ENCODE measurements around the gene CLEC18C. TPM values are rescaled to one million over a fixed set of nuclear protein-coding genes. Genes with fewer than 3 reads are reported as not detected.
"Not testable (repeated sequence)": the region's sequence is repeated elsewhere in the genome, so short reads cannot be mapped to it uniquely, and the experiment has no call there.

Gene CLEC18C
- total and polyA plus RNA-seq, 5 donors from 2014 or later, result 0.03 to 0.59 TPM; not detected in 3

GRCh38 chr16:70143231-70143895 is 30.2 kb upstream of the CLEC18C start:
- not testable (repeated sequence) for H3K4me1 Mint-ChIP-seq; ATAC-seq (ENCODE audit: low read depth in 2 of 2); H3K9me3 Mint-ChIP-seq; H3K9me3 ChIP-seq (ENCODE audit: control insufficient read depth in 2 of 2, low read length in 2 of 2); H3K4me1 ChIP-seq (ENCODE audit: control insufficient read depth, insufficient read depth, low read length, poor library complexity, severe bottlenecking); H3K4me3 Mint-ChIP-seq; H3K27me3 Mint-ChIP-seq; DNase-seq; H3K27ac ChIP-seq (ENCODE audit: insufficient read depth, low read length, poor library complexity, severe bottlenecking); H3K4me3 ChIP-seq (ENCODE audit: low read depth, low read length); H3K27me3 ChIP-seq (ENCODE audit: control insufficient read depth, insufficient read depth, low read length)
- Mint-ChIP-seq H3K36me3 (peaks cover 48% of the 10 kb centered on the region), H3K27ac (peak overlapping the region in 1 of 3 donors; percentile 52)
- peaks cover 51% of the 10 kb centered on the region for H3K36me3 ChIP-seq (ENCODE audit: control insufficient read depth, insufficient read depth, low read length)

- not testable (repeated sequence) for H3K4me1 ChIP-seq (ENCODE audit: control insufficient read depth, insufficient read depth, low read length, poor library complexity, severe bottlenecking); H3K27ac Mint-ChIP-seq; H3K27ac ChIP-seq (ENCODE audit: insufficient read depth, low read length, poor library complexity, severe bottlenecking); H3K27me3 ChIP-seq (ENCODE audit: control insufficient read depth, insufficient read depth, low read length); H3K4me1 Mint-ChIP-seq; DNase-seq; H3K9me3 Mint-ChIP-seq; H3K27me3 Mint-ChIP-seq; H3K4me3 Mint-ChIP-seq; H3K9me3 ChIP-seq (ENCODE audit: control insufficient read depth in 2 of 2, low read length in 2 of 2); H3K4me3 ChIP-seq (ENCODE audit: low read depth, low read length); ATAC-seq (ENCODE audit: low read depth in 2 of 2)
- peaks cover 61% of the 10 kb centered on the region for H3K36me3 ChIP-seq (ENCODE audit: control insufficient read depth, insufficient read depth, low read length)
- peaks cover 61% of the 10 kb centered on the region for H3K36me3 Mint-ChIP-seq
These were observed 25.7 kb upstream of the CLEC18C start for GRCh38 chr16:70147853-70148252.

DNA sequence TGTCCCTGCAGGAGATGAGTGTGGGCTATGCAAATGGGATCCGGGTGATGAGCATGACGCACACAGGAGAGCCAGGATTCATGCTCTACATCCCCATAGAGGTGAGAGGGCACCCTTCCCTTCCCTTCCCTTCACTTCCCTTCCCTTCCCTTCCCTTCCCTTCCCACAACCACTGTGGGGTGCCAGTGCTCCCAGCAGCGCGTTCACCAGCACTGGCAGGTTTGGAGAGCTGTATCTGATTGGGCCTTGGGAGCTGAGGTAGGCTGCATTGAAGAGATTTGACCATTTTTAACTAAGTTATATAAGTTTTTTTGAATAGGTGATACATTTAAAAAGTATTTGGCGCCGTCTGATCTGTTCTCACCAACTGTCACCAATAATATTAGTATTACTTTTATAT is 25.1 kb upstream of the CLEC18C start:
- H3K27me3 ChIP-seq (ENCODE audit: control insufficient read depth, insufficient read depth, low read length); DNase-seq; H3K27ac Mint-ChIP-seq; H3K4me3 ChIP-seq (ENCODE audit: low read depth, low read length); ATAC-seq (ENCODE audit: low read depth in 2 of 2); H3K9me3 ChIP-seq (ENCODE audit: control insufficient read depth in 2 of 2, low read length in 2 of 2); H3K27me3 Mint-ChIP-seq; H3K27ac ChIP-seq (ENCODE audit: insufficient read depth, low read length, poor library complexity, severe bottlenecking); H3K4me1 Mint-ChIP-seq; H3K4me1 ChIP-seq (ENCODE audit: control insufficient read depth, insufficient read depth, low read length, poor library complexity, severe bottlenecking); H3K4me3 Mint-ChIP-seq; H3K9me3 Mint-ChIP-seq: not testable (repeated sequence)
- H3K36me3 Mint-ChIP-seq, result peaks cover 61% of the 10 kb centered on the region
- peaks cover 61% of the 10 kb centered on the region for H3K36me3 ChIP-seq (ENCODE audit: control insufficient read depth, insufficient read depth, low read length)

GRCh38 chr16:70149296-70149695 is 24.3 kb upstream of the CLEC18C start:
- not testable (repeated sequence) for ATAC-seq (ENCODE audit: low read depth in 2 of 2); H3K4me1 ChIP-seq (ENCODE audit: control insufficient read depth, insufficient read depth, low read length, poor library complexity, severe bottlenecking); H3K27me3 ChIP-seq (ENCODE audit: control insufficient read depth, insufficient read depth, low read length); H3K4me3 ChIP-seq (ENCODE audit: low read depth, low read length); H3K4me1 Mint-ChIP-seq; DNase-seq; H3K4me3 Mint-ChIP-seq; H3K9me3 Mint-ChIP-seq; H3K9me3 ChIP-seq (ENCODE audit: control insufficient read depth in 2 of 2, low read length in 2 of 2); H3K27ac ChIP-seq (ENCODE audit: insufficient read depth, low read length, poor library complexity, severe bottlenecking); H3K27me3 Mint-ChIP-seq
- Mint-ChIP-seq H3K36me3 (peaks cover 60% of the 10 kb centered on the region), H3K27ac (peak overlapping the region in 1 of 3 donors; percentile 52)
- H3K36me3 ChIP-seq (ENCODE audit: control insufficient read depth, insufficient read depth, low read length), result peaks cover 59% of the 10 kb centered on the region

DNA sequence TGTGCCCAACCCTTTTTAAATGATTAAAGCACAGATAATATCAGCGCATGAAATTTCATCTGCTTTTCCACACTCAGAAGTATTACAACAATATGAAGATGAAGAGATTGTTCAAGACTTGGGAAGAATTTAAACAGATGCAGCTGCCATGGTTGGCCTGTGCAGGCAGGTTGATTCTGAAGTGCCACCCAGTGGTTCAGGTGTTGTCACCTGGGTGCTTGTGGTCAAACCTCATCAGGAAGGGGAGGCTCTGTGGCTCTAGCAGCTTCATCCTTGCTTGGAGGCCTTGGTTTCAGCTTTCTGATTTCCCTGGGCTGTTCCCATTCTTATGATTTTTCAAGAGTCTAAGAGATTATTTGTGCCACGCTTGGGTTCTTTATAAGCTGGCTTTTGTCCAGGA is 22.2 kb upstream of the CLEC18C start:
- peaks cover 74% of the 10 kb centered on the region for H3K36me3 ChIP-seq (ENCODE audit: control insufficient read depth, insufficient read depth, low read length)

DNA sequence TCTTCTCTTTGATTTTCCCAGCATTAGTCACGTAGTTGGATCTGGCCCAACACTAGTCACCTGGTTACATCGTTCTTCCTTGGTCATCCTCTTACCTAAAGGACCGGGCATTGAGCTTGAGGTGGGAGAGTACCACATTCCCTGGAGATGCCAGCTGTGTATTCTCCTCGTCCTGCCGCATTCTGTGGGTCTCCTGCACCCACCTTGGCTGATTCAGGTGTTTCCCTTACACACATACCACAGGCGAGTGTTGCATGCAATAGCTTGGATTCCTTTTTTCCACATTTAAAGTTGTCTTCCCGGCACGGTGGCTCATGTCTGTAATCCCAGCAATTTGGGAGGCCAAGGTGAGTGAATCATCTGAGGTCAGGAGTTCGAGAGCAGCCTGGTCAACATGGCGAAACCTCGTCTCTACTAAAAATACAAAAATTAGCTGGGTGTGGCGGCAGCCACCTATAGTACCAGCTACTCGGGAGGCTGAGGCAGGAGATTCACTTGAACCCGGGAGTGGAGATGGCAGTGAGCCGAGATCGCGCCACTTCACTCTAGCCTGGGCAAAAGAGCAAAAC is 21.6 kb upstream of the CLEC18C start:
- Histone ChIP-seq H3K4me3 (ENCODE audit: low read depth, low read length) (no peak overlapping the region), H3K4me1 (ENCODE audit: control insufficient read depth, insufficient read depth, low read length, poor library complexity, severe bottlenecking) (no peaks in the 10 kb centered on the region), H3K36me3 (ENCODE audit: control insufficient read depth, insufficient read depth, low read length) (peaks cover 80% of the 10 kb centered on the region), H3K27ac (ENCODE audit: insufficient read depth, low read length, poor library complexity, severe bottlenecking) (no peak overlapping the region), H3K9me3 (ENCODE audit: control insufficient read depth in 2 of 2, low read length in 2 of 2) (no peaks in the 10 kb centered on the region), H3K27me3 (ENCODE audit: control insufficient read depth, insufficient read depth, low read length) (no peaks in the 10 kb centered on the region)
- H3K27ac Mint-ChIP-seq, result peak overlapping the region in 1 of 3 donors; percentile 18
- no peaks in the 10 kb centered on the region for H3K27me3 Mint-ChIP-seq
- H3K4me3 Mint-ChIP-seq, result no peak overlapping the region
- no peak for DNase-seq
- no peaks in the 10 kb centered on the region for H3K4me1 Mint-ChIP-seq
- H3K36me3 Mint-ChIP-seq, result peaks cover 53% of the 10 kb centered on the region
- H3K9me3 Mint-ChIP-seq, result no peaks in the 10 kb centered on the region
- no peak for ATAC-seq (ENCODE audit: low read depth in 2 of 2)

More for the DNA sequence above, 22.2 kb upstream of the CLEC18C start:
- Mint-ChIP-seq H3K9me3 (no peaks in the 10 kb centered on the region), H3K27ac (peak overlapping the region in 1 of 3 donors; percentile 18), H3K4me1 (no peaks in the 10 kb centered on the region), H3K36me3 (peaks cover 53% of the 10 kb centered on the region), H3K4me3 (no peak overlapping the region), H3K27me3 (no peaks in the 10 kb centered on the region)
- no peaks in the 10 kb centered on the region for H3K9me3 ChIP-seq (ENCODE audit: control insufficient read depth in 2 of 2, low read length in 2 of 2)
- H3K27me3 ChIP-seq (ENCODE audit: control insufficient read depth, insufficient read depth, low read length), result no peaks in the 10 kb centered on the region
- no peak for DNase-seq
- ATAC-seq (ENCODE audit: low read depth in 2 of 2), result no peak
- no peaks in the 10 kb centered on the region for H3K4me1 ChIP-seq (ENCODE audit: control insufficient read depth, insufficient read depth, low read length, poor library complexity, severe bottlenecking)
- no peak overlapping the region for H3K27ac ChIP-seq (ENCODE audit: insufficient read depth, low read length, poor library complexity, severe bottlenecking)
- no peak overlapping the region for H3K4me3 ChIP-seq (ENCODE audit: low read depth, low read length)

- no peak for DNase-seq
- H3K4me1 ChIP-seq (ENCODE audit: control insufficient read depth, insufficient read depth, low read length, poor library complexity, severe bottlenecking), result no peaks in the 10 kb centered on the region
- H3K4me3 ChIP-seq (ENCODE audit: low read depth, low read length), result no peak overlapping the region
- no peak overlapping the region for H3K4me3 Mint-ChIP-seq
- H3K27me3 Mint-ChIP-seq, result no peaks in the 10 kb centered on the region
- H3K27me3 ChIP-seq (ENCODE audit: control insufficient read depth, insufficient read depth, low read length), result no peaks in the 10 kb centered on the region
- H3K36me3 Mint-ChIP-seq, result peaks cover 51% of the 10 kb centered on the region
- H3K27ac Mint-ChIP-seq, result peak overlapping the region in 2 of 3 donors; percentile 18
- no peak for ATAC-seq (ENCODE audit: low read depth in 2 of 2)
- no peaks in the 10 kb centered on the region for H3K4me1 Mint-ChIP-seq
- H3K9me3 Mint-ChIP-seq, result no peaks in the 10 kb centered on the region
- peaks cover 84% of the 10 kb centered on the region for H3K36me3 ChIP-seq (ENCODE audit: control insufficient read depth, insufficient read depth, low read length)
- no peak overlapping the region for H3K27ac ChIP-seq (ENCODE audit: insufficient read depth, low read length, poor library complexity, severe bottlenecking)
- H3K9me3 ChIP-seq (ENCODE audit: control insufficient read depth in 2 of 2, low read length in 2 of 2), result no peaks in the 10 kb centered on the region
These were observed 20.8 kb upstream of the CLEC18C start for GRCh38 chr16:70152578-70153302.
